GM12865 (cell line): Measurements from ENCODE around the gene A2ML1.

Source experiments
- DNase-seq: peaks from one replicate; pipeline ENCODE4 v3.0.0; 2010; ENCODE audit warnings: low read depth
- H3K4me3 ChIP-seq: 2 replicates; pipeline ENCODE4 v1.5.1; 2011; ENCODE audit warnings: mild to moderate bottlenecking, low read depth, low read length, control low read depth
- TF ChIP-seq, protein P1 (sequence below): IDR thresholded peaks from 2 replicates; pipeline ENCODE4 v1.5.1; 2011; ENCODE audit warnings: low read length, control low read depth, low read depth, inconsistent platforms; ENCODE audit not compliant: insufficient read depth; ENCODE audit errors: missing control alignments

Gene A2ML1

DNA sequence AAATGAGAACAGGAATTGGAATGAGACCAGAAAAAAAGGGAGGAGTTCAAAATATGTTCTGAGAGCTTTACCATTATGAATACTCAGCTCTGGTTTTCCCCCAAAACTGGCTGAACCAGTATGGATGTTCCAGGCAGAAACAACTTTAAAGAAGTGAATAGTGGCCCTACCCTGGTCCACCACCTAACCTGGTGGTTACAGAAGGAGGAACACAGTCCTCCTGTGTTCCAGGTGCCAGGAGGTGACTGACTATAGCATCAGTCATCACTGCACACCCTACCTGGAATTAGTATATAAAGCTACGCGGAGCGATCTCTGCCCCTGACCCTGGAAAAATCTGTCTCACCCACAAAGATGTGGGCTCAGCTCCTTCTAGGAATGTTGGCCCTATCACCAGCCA, at the start of gene A2ML1:
Gene A2ML1, plus strand, starts transcription at position 324 of the 400 bp plus-strand sequence. Its CDS starts 31 bp downstream, at position 355.
- TF ChIP-seq, protein P1, sequence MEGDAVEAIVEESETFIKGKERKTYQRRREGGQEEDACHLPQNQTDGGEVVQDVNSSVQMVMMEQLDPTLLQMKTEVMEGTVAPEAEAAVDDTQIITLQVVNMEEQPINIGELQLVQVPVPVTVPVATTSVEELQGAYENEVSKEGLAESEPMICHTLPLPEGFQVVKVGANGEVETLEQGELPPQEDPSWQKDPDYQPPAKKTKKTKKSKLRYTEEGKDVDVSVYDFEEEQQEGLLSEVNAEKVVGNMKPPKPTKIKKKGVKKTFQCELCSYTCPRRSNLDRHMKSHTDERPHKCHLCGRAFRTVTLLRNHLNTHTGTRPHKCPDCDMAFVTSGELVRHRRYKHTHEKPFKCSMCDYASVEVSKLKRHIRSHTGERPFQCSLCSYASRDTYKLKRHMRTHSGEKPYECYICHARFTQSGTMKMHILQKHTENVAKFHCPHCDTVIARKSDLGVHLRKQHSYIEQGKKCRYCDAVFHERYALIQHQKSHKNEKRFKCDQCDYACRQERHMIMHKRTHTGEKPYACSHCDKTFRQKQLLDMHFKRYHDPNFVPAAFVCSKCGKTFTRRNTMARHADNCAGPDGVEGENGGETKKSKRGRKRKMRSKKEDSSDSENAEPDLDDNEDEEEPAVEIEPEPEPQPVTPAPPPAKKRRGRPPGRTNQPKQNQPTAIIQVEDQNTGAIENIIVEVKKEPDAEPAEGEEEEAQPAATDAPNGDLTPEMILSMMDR: no peak
- DNase-seq: no peak
- H3K4me3 ChIP-seq: no peak within 1 kb of the TSS

DNA sequence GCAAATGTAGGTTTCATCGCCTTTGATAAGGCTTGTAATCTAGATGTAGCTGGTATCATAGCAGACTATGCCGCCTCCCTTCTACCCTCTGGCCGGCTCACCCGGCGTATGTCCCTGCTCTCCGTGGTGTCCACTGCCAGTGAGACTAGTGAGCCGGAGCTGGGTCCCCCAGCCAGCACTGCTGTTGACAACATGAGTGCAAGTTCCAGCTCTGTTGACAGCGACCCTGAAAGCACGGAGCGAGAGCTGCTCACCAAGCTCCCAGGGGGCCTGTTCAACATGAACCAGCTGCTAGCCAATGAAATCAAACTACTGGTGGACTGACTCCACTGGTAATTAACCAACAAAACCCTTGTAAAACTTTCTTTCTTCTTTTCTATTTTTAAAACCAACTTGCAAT, 49.0 kb upstream of the A2ML1 start:
- TF ChIP-seq, protein P1: no peak
- no peak overlapping the region for H3K4me3 ChIP-seq
- DNase-seq: no peak

DNA sequence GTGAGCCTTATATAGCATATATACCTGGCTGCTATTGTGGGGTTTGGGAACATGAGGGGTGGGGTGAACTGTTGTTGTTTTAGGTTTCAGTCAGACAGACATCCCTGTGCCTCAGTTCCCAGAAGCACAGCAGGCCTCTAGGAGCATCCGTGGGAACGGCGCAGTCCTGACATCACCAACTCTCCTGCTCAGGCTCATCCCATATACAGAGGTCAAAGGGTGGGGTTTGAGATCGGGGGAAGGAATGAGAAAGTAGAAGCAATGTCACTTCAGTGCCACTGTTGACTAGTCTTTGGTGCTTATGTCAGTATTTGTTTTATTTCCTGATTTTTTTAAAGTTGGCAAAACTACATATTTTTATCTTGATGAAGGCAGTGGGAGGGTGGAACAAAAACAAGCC, 43.1 kb upstream of the A2ML1 start:
- H3K4me3 ChIP-seq: no peak overlapping the region
- TF ChIP-seq, protein P1: no peak
- DNase-seq: no peak

DNA sequence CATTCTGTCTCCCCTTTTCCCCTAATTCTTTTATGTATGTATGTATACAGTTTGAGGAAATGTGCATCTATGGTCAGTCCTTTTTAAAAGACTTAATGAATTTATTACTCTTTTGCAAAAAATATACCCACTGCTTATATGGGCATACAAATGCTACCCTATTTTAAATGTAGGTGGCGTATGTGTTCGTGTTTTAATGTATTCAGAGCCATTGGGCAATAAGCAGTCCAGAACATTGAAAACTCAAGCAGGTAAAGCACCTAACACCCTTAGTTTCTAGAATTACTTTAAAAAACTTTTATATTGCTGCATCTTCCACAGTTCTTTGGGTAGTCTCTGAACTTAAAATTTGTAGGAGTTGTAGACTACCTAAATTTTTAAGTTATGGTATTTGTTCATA, 42.6 kb upstream of the A2ML1 start:
- H3K4me3 ChIP-seq: no peak overlapping the region
- TF ChIP-seq, protein P1: no peak

DNA sequence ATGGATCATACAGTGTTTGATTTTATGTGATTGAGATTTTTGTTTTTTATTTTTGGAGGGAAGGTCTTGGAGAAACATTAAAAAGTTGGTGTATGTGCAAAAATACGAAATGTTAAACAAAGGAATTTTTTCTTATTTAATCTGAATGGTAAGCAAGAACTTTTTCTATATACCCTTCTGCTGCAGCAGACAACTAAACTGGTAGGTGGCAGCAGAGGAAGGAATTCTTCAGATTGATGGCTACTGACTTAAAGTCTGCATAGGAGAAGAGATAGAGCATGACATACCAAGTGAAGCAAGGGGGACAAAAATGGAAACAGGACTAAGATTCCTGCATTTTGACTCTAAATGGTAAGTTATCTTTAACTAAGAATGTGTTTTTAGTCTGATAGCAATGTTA, 42.0 kb upstream of the A2ML1 start:
- DNase-seq: peak; percentile 35
- TF ChIP-seq, protein P1: peak; percentile 21
- no peak overlapping the region for H3K4me3 ChIP-seq

More for the DNA sequence above, 42.6 kb upstream of the A2ML1 start:
- DNase-seq: peak; percentile 5

DNA sequence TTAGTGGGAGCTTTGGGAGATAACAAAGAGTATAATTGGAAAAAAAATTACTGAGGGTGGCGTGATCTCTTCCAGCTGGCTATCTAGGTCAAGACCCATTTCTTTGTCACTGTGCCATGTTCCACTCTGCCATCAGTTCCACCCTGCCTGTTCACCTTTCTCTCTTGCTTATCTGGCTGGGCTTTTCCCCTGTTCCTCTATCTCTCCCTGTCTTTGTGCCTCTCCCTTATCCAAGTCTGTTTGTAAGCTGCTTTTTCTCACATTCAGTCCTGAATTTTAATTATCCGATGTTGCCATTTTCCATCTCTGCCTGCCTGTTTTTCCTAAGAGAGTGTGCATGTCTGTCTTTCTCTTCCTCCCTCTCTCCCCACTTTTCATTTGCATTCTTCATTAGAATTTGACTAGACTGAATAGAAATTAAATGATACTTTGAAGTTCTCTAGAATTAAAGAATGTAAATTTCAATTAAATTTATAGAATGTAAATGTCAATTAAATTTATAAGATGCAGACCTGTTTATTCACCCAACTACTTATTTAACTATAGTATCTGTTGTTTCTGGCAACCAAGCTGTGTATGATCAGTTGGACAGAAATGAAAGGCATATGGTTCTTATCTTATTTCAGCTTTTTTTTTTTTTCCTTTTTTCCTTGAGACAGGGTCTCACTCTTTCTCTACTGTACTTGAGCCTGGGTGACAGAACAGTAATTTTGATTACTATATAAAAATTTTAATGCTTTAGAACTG, 40.9 kb upstream of the A2ML1 start:
- H3K4me3 ChIP-seq: no peak overlapping the region
- no peak for DNase-seq
- TF ChIP-seq, protein P1: no peak
